Breast epithelium (tissue), 4 donors: ENCODE results near the gene EHD4. TPM values are rescaled to one million over a fixed set of nuclear protein-coding genes. Genes with fewer than 3 reads are reported as not detected.

Experiments
- DNase-seq, 2 donors: peaks; one replicate each; pipeline ENCODE4 v3.0.0-alpha.2; 2019; ENCODE audit warnings: low spot score in 2 of 2
- H3K27ac ChIP-seq, 2 donors: fragments of 200-600 bp; sonication (generic) in 1 of 2; one replicate each; pipeline ENCODE4 v1.5.1; 2016 to 2019; ENCODE audit warnings: mild to moderate bottlenecking in 1 of 2
- H3K27me3 ChIP-seq, 2 donors: fragments of 200-600 bp; sonication (generic) in 1 of 2; one replicate each; pipeline versions ENCODE4 v1.5.1 to v1.6.0; 2017 to 2019; ENCODE audit warnings: control low read depth in 1 of 2, mild to moderate bottlenecking in 1 of 2
- H3K36me3 ChIP-seq: fragments of 200-600 bp; one replicate; pipeline ENCODE4 v1.5.1; 2019
- H3K4me1 ChIP-seq, 2 donors: fragments of 200-600 bp; sonication (generic); one replicate each; pipeline ENCODE4 v1.5.1; 2016 to 2019; ENCODE audit warnings: control low read depth in 1 of 2
- H3K4me3 ChIP-seq, 3 donors: fragments of 200-600 bp; sonication (generic); 1 replicate in 2 of 3; 2 replicates in 1 of 3; pipeline ENCODE4 v1.5.1; 2016 to 2019; ENCODE audit warnings: mild to moderate bottlenecking in 3 of 3, moderate library complexity in 2 of 3
- H3K9me3 ChIP-seq, 2 donors: fragments of 200-600 bp; sonication (generic) in 1 of 2; one replicate each; pipeline ENCODE4 v1.5.1; 2016 to 2019; ENCODE audit warnings: control low read depth in 1 of 2
- CTCF ChIP-seq, 3 donors: fragments of 450-650 bp; IDR thresholded peaks; one replicate each; pipeline ENCODE4 v1.5.1; 2016 to 2017; ENCODE audit warnings: antibody characterized with exemption in 3 of 3, mild to moderate bottlenecking in 3 of 3, moderate library complexity in 3 of 3
- POLR2A ChIP-seq: fragments of 450-650 bp; IDR thresholded peaks from one replicate; pipeline ENCODE4 v1.6.1; 2016; ENCODE audit warnings: antibody characterized with exemption, mild to moderate bottlenecking, moderate library complexity
- POLR2AphosphoS5 ChIP-seq, 3 donors: sonication (generic); formaldehyde crosslinking; IDR thresholded peaks; one replicate each; pipeline ENCODE4 v1.6.1; 2017; ENCODE audit warnings: antibody characterized with exemption in 3 of 3
- intact Hi-C: fragments of 100-400 bp; cut with DNase I; formaldehyde crosslinking; loops from one replicate; pipeline ENCODE4 v1.15.1; 2023; ENCODE audit warnings: low total_unique reads
- total RNA-seq, 3 donors: library from RNA; depleted of rRNA; stranded (reverse); fragments of >200 nt; gene quantifications; one replicate each; pipeline ENCODE4 v1.1.0, GENCODE V29; 2016

EHD4 gene
- total RNA-seq, 3 donors from 2014 or later = 30.2 to 30.5 (median 30.4) TPM

- TF ChIP-seq POLR2AphosphoS5 (IDR thresholded peaks at IDR 0.05) (no peak), CTCF (IDR thresholded peaks at IDR 0.05) (no peak), POLR2A (no peak)
- Histone ChIP-seq H3K4me3 (no peak overlapping the region), H3K27ac (no peak overlapping the region), H3K4me1 (no peaks in the 10 kb centered on the region), H3K27me3 (no peaks in the 10 kb centered on the region), H3K9me3 (no peaks in the 10 kb centered on the region), H3K36me3 (no peaks in the 10 kb centered on the region)
- DNase-seq = no peak
- intact Hi-C loops = no loop called here
Measured at GRCh38 chr15:41885841-41886240, 86.5 kb downstream of the EHD4 start.

DNA sequence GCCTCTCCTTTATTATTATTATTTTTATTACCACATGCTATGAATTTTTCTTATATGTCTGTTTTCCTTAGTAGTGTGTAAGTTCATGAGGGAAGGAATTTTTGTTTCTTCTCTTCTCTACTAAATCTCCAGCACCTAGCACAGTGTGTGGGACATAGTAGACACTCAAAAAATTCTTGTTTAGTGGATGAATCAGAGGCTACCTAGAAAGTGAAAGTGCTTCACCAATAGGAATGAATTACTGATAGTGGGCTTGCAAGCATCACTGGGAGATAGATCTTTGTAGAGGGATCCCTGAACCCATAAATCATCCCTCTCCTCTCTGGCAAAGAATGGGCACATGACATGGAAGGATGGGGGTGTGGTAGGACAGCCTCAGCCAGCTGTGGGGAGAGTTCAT lies 87.0 kb downstream of the EHD4 start:
- Histone ChIP-seq H3K27me3 (no peaks in the 10 kb centered on the region), H3K4me1 (no peaks in the 10 kb centered on the region), H3K27ac (no peak overlapping the region), H3K9me3 (no peaks in the 10 kb centered on the region), H3K4me3 (no peak overlapping the region), H3K36me3 (no peaks in the 10 kb centered on the region)
- intact Hi-C loops = no loop called here
- TF ChIP-seq POLR2A = no peak
- TF ChIP-seq POLR2AphosphoS5 (IDR thresholded peaks at IDR 0.05) = no peak
- no peak for TF ChIP-seq CTCF (IDR thresholded peaks at IDR 0.05)
- DNase-seq = no peak

- intact Hi-C loops = no loop called here
- no peaks in the 10 kb centered on the region for H3K4me1 ChIP-seq
- H3K27ac ChIP-seq = no peak overlapping the region
- DNase-seq = no peak
- no peak overlapping the region for H3K4me3 ChIP-seq
- H3K27me3 ChIP-seq = no peaks in the 10 kb centered on the region
- H3K9me3 ChIP-seq = no peaks in the 10 kb centered on the region
- no peak for TF ChIP-seq CTCF (IDR thresholded peaks at IDR 0.05)
- no peak for TF ChIP-seq POLR2A
- no peak for TF ChIP-seq POLR2AphosphoS5 (IDR thresholded peaks at IDR 0.05)
- H3K36me3 ChIP-seq = no peaks in the 10 kb centered on the region
Measured at GRCh38 chr15:41884458-41884857, 87.9 kb downstream of the EHD4 start.

DNA sequence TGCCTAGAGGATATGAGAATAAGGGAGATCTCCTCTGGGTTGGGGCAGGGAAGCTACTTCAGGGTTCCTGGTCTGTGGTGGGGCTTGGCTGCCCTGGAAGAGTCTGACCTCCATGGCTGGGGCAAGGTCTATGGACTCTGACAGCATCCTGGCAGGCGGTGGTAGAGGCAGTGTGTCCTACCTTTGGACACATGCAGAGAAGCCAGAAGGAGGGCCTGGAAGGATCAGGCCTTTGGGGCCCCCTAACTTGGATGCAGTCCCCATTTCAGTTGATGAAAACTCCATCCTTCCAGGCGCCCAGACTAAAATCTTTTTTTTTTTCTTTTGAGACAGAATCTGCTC lies 88.9 kb downstream of the EHD4 start:
- Histone ChIP-seq H3K4me3 (no peak overlapping the region), H3K36me3 (no peaks in the 10 kb centered on the region), H3K4me1 (no peaks in the 10 kb centered on the region), H3K9me3 (no peaks in the 10 kb centered on the region), H3K27me3 (no peaks in the 10 kb centered on the region), H3K27ac (no peak overlapping the region)
- DNase-seq = no peak
- TF ChIP-seq POLR2A (no peak), POLR2AphosphoS5 (IDR thresholded peaks at IDR 0.05) (no peak), CTCF (IDR thresholded peaks at IDR 0.05) (no peak)
- intact Hi-C loops = no loop called here

DNA sequence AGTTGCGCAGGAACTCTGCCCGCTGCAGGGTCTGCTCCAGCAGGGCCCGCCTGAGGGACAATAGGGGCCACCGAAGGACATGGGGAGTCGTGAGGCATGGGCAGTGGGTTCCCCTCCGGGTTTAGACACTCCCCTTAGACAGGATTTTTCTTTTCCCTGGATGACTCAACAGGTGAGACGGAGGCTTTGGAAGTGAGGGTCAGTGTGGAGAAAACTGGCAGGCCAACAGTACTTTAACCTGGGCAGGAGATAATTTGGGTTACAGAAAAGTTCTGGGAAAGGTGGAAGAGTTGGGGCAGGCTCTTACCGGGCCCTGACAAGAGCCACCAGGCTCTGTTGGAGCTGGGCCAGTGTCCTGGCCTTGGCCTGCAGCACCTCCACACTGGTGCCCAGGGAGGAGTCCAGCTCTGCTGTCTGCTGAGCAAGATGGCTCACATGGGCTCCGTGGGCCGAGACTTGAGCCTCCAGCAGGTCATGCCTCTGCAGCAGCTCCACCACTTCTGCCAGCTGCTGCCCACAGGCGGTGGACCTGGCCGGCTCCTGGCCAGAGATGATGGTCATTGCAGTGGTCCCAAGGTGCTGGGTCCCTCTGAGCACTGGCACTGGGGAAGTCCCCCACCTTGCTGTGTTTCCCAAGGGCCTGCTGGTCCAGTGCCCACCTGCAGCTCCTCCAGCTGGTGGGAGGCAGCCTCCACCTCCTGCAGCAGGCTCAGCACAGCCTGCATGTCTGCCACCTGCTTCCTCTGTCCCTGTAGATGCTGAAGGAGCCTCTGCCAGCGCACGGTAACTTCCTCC lies 89.5 kb downstream of the EHD4 start:
- Histone ChIP-seq H3K4me3 (peak overlapping the region in 2 of 3 donors; percentile 45 to 63), H3K27me3 (no peaks in the 10 kb centered on the region), H3K4me1 (no peaks in the 10 kb centered on the region), H3K36me3 (no peaks in the 10 kb centered on the region), H3K27ac (no peak overlapping the region), H3K9me3 (no peaks in the 10 kb centered on the region)
- TF ChIP-seq CTCF (IDR thresholded peaks at IDR 0.05) (no peak), POLR2A (no peak), POLR2AphosphoS5 (IDR thresholded peaks at IDR 0.05) (no peak)
- intact Hi-C loops = no loop called here
- no peak for DNase-seq
